Cardiac muscle cell (in vitro differentiated cells and primary cell): ENCODE measurements around the gene RNF220. TPM values are rescaled to one million over a fixed set of nuclear protein-coding genes. Genes with fewer than 3 reads are reported as not detected.

Experiments used
- DNase-seq, 2 donors: peaks; one replicate each; pipeline versions ENCODE4 v3.0.0 to v3.0.0-alpha.2; 2010 to 2017; ENCODE audit warnings: low read depth in 1 of 2, low spot score in 1 of 2
- H3K27ac ChIP-seq: fragments of 200-600 bp; sonication (generic); 2 replicates; pipeline ENCODE4 v1.5.1; 2016
- H3K27me3 ChIP-seq: fragments of 200-600 bp; sonication (generic); 2 replicates; pipeline ENCODE4 v1.6.0; 2016; ENCODE audit warnings: control low read depth
- H3K36me3 ChIP-seq: fragments of 200-600 bp; sonication (generic); 2 replicates; pipeline ENCODE4 v1.5.1; 2016; ENCODE audit warnings: control low read depth
- H3K4me1 ChIP-seq: fragments of 200-600 bp; sonication (generic); 2 replicates; pipeline ENCODE4 v1.8.1; 2017; ENCODE audit warnings: low read depth, mild to moderate bottlenecking, mixed run types
- H3K4me3 ChIP-seq: fragments of 200-600 bp; sonication (generic); 2 replicates; pipeline ENCODE4 v1.5.1; 2016; ENCODE audit warnings: mild to moderate bottlenecking
- H3K9me3 ChIP-seq: fragments of 200-600 bp; sonication (generic); 2 replicates; pipeline ENCODE4 v1.5.1; 2017; ENCODE audit warnings: low read depth, mild to moderate bottlenecking, control low read depth
- polyA plus RNA-seq: library from polyadenylated mRNA; unstranded; fragments of >200 nt; fragmentation: Nextera tagmentation; extraction: Ambion mirVana; gene quantifications from 2 replicates; pipeline ENCODE4 v1.2.1, GENCODE V29; 2016
- total RNA-seq: library from RNA; depleted of rRNA; stranded (reverse); fragments of >200 nt; gene quantifications from 2 replicates; pipeline ENCODE4 v1.2.3, GENCODE V29; 2016
- TF ChIP-seq, protein P1 (sequence below): IDR thresholded peaks from 2 replicates; pipeline ENCODE4 v1.5.1; 2012; ENCODE audit warnings: low read depth, mild to moderate bottlenecking, low read length

The RNF220 gene
- total and polyA plus RNA-seq, 2 experiments from 2014 or later, result 57.6 to 142 TPM

DNA sequence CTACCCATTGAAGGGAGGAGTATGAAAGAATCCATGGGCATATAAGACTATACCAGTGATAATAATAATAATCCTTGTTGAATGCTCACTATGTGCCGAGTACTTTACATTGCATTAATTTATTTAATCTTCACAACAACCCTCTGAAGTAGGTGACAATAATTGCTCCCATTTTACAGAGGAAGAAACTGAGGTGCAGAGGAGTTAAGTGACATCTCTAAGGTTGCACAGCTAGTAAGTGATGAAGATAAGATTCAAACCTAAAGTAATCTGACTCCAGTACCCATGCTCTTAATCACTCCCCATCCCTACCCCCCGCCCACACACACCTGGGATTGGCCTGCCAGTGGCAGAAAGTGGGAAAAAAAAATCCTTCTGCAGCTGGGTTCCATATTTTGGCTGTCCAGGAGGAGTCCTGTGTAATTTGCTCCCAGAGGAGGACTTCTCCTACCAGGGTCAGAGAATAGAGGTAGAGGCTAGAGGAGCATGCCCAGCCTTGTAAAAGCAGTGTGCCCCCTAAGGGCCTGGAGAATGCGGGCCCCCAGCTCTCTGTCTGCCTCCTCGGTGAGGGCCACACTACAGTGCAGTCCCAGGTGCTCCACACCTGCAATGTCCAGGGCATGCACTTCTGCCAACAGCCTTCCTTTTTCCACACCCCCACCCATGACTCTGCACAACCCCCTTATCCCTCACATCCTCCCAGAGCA is 211.4 kb downstream of the RNF220 start:
- Histone ChIP-seq H3K9me3 (no peaks in the 10 kb centered on the region), H3K4me1 (peaks cover 10% of the 10 kb centered on the region), H3K27ac (no peak overlapping the region), H3K4me3 (peak overlapping the region; percentile 13), H3K36me3 (no peaks in the 10 kb centered on the region), H3K27me3 (no peaks in the 10 kb centered on the region)
- no peak for DNase-seq
- TF ChIP-seq, protein P1, sequence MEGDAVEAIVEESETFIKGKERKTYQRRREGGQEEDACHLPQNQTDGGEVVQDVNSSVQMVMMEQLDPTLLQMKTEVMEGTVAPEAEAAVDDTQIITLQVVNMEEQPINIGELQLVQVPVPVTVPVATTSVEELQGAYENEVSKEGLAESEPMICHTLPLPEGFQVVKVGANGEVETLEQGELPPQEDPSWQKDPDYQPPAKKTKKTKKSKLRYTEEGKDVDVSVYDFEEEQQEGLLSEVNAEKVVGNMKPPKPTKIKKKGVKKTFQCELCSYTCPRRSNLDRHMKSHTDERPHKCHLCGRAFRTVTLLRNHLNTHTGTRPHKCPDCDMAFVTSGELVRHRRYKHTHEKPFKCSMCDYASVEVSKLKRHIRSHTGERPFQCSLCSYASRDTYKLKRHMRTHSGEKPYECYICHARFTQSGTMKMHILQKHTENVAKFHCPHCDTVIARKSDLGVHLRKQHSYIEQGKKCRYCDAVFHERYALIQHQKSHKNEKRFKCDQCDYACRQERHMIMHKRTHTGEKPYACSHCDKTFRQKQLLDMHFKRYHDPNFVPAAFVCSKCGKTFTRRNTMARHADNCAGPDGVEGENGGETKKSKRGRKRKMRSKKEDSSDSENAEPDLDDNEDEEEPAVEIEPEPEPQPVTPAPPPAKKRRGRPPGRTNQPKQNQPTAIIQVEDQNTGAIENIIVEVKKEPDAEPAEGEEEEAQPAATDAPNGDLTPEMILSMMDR, result no peak

GRCh38 chr1:44616991-44617702 is 212.1 kb downstream of the RNF220 start:
- peaks cover 10% of the 10 kb centered on the region for H3K4me1 ChIP-seq
- H3K36me3 ChIP-seq, result no peaks in the 10 kb centered on the region
- DNase-seq, result peak; percentile 23 to 68
- H3K4me3 ChIP-seq, result peak overlapping the region; percentile 13
- H3K9me3 ChIP-seq, result no peaks in the 10 kb centered on the region
- no peaks in the 10 kb centered on the region for H3K27me3 ChIP-seq
- TF ChIP-seq, protein P1, result no peak
- no peak overlapping the region for H3K27ac ChIP-seq

GRCh38 chr1:44617703-44618029 is 212.6 kb downstream of the RNF220 start:
- H3K4me1 ChIP-seq, result peaks cover 10% of the 10 kb centered on the region
- H3K36me3 ChIP-seq, result no peaks in the 10 kb centered on the region
- no peaks in the 10 kb centered on the region for H3K9me3 ChIP-seq
- TF ChIP-seq, protein P1, result no peak
- DNase-seq, result no peak
- H3K27ac ChIP-seq, result no peak overlapping the region
- peak overlapping the region; percentile 13 for H3K4me3 ChIP-seq
- no peaks in the 10 kb centered on the region for H3K27me3 ChIP-seq

DNA sequence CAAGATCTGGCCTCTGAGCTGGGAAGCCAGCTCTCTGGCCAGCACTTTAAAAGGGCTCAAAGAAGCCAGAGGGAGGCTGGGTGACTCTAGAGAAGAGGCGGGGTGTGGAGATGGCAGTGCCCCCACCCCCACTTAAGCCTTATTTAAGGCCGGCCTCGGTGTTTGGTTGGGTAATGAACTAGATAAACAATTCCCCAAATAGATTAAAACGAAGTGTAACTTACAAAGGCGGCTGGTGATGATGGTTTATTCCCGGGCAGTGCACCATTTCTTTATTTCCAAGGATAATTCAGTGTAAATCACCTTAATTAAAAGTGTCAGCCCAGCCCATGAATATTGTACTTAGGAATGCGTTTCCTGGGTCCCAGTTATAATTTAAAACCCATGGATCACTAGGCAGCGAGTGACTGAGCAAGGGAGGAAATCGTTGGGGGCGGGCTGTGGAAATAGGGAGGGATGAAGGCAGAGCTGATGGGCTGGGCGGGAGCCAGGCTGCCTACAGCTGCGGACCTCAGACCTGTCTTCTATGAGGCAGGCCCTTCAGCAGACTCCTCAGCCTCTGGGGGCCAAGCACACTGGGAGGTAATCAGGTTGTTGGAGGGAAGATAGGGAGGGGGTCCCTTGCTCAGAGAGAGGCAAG is 214.3 kb downstream of the RNF220 start:
- H3K4me3 ChIP-seq, result no peak overlapping the region
- no peaks in the 10 kb centered on the region for H3K9me3 ChIP-seq
- H3K36me3 ChIP-seq, result no peaks in the 10 kb centered on the region
- H3K27ac ChIP-seq, result no peak overlapping the region
- no peaks in the 10 kb centered on the region for H3K27me3 ChIP-seq
- DNase-seq, result peak in 1 of 2 donors; percentile 47
- TF ChIP-seq, protein P1, result no peak
- H3K4me1 ChIP-seq, result peaks cover 12% of the 10 kb centered on the region

- TF ChIP-seq, protein P1, result no peak
- Histone ChIP-seq H3K27ac (no peak overlapping the region), H3K36me3 (no peaks in the 10 kb centered on the region), H3K4me1 (peaks cover 6% of the 10 kb centered on the region), H3K27me3 (no peaks in the 10 kb centered on the region), H3K4me3 (no peak overlapping the region), H3K9me3 (no peaks in the 10 kb centered on the region)
- DNase-seq, result no peak
These were observed 215.0 kb downstream of the RNF220 start for GRCh38 chr1:44620072-44620471.
